ENCODE results near the gene CLEC2A. TPM values are rescaled to one million over a fixed set of nuclear protein-coding genes. Genes with fewer than 3 reads are reported as not detected.
"Not testable (repeated sequence)": the region's sequence is repeated elsewhere in the genome, so short reads cannot be mapped to it uniquely, and the experiment has no call there.

CLEC2A gene
- total RNA-seq = not detected

- ATAC-seq (no peak), DNase-seq (ENCODE audit: low spot score) (no peak)
- Mint-ChIP-seq H3K27me3 (peaks cover 0 to 11% of the 10 kb centered on the region in 2 donors), H3K27ac (no peak within 1 kb of the TSS), H3K4me1 (ENCODE audit: low read depth in 2 of 2) (peaks cover 0 to 5% of the 10 kb centered on the region in 2 donors), H3K4me3 (no peak within 1 kb of the TSS), H3K36me3 (no peaks in the 10 kb centered on the region), H3K9me3 (no peaks in the 10 kb centered on the region)
These were observed at the start of gene CLEC2A for GRCh38 chr12:9932270-9932669. Gene CLEC2A (minus strand): TSS chr12:9932370. CDS start chr12:9932329, 41 bp downstream.

- Mint-ChIP-seq H3K9me3 (no peaks in the 10 kb centered on the region), H3K27me3 (no peaks in the 10 kb centered on the region), H3K4me1 (ENCODE audit: low read depth in 2 of 2) (no peaks in the 10 kb centered on the region), H3K27ac (no peak overlapping the region), H3K4me3 (no peak overlapping the region), H3K36me3 (peaks cover 11% of the 10 kb centered on the region)
- ATAC-seq (no peak), DNase-seq (ENCODE audit: low spot score) (no peak)
These were observed 48.0 kb upstream of the CLEC2A start for GRCh38 chr12:9980126-9980525.

- H3K9me3 Mint-ChIP-seq = no peaks in the 10 kb centered on the region
- peaks cover 4 to 6% of the 10 kb centered on the region in 2 donors for H3K27me3 Mint-ChIP-seq
- no peak for ATAC-seq
- H3K36me3 Mint-ChIP-seq = peaks cover 22% of the 10 kb centered on the region
- H3K4me3 Mint-ChIP-seq = no peak overlapping the region
- H3K27ac Mint-ChIP-seq = no peak overlapping the region
- H3K4me1 Mint-ChIP-seq (ENCODE audit: low read depth in 2 of 2) = no peaks in the 10 kb centered on the region
- DNase-seq (ENCODE audit: low spot score) = no peak
These were observed 45.7 kb upstream of the CLEC2A start for GRCh38 chr12:9977916-9978315.

GRCh38 chr12:9976626-9977025 is 44.5 kb upstream of the CLEC2A start:
- H3K4me3 Mint-ChIP-seq; H3K4me1 Mint-ChIP-seq (ENCODE audit: low read depth in 2 of 2); H3K9me3 Mint-ChIP-seq; H3K27me3 Mint-ChIP-seq; DNase-seq (ENCODE audit: low spot score); ATAC-seq; H3K27ac Mint-ChIP-seq: not testable (repeated sequence)
- peaks cover 22% of the 10 kb centered on the region for H3K36me3 Mint-ChIP-seq

- ATAC-seq (no peak), DNase-seq (ENCODE audit: low spot score) (no peak)
- Mint-ChIP-seq H3K4me3 (no peak overlapping the region), H3K4me1 (ENCODE audit: low read depth in 2 of 2) (no peaks in the 10 kb centered on the region), H3K9me3 (no peaks in the 10 kb centered on the region), H3K36me3 (peaks cover 22% of the 10 kb centered on the region), H3K27ac (no peak overlapping the region), H3K27me3 (peaks cover 4 to 6% of the 10 kb centered on the region in 2 donors)
These were observed 43.4 kb upstream of the CLEC2A start for GRCh38 chr12:9975614-9976013.

GRCh38 chr12:9974731-9975130 is 42.6 kb upstream of the CLEC2A start:
- not testable (repeated sequence) for ATAC-seq; H3K27me3 Mint-ChIP-seq; H3K27ac Mint-ChIP-seq; H3K4me1 Mint-ChIP-seq (ENCODE audit: low read depth in 2 of 2); H3K4me3 Mint-ChIP-seq; H3K9me3 Mint-ChIP-seq; DNase-seq (ENCODE audit: low spot score)
- H3K36me3 Mint-ChIP-seq = peaks cover 22% of the 10 kb centered on the region

- peaks cover 4 to 6% of the 10 kb centered on the region in 2 donors for H3K27me3 Mint-ChIP-seq
- ATAC-seq = no peak
- DNase-seq (ENCODE audit: low spot score) = no peak
- no peak overlapping the region for H3K27ac Mint-ChIP-seq
- H3K4me1 Mint-ChIP-seq (ENCODE audit: low read depth in 2 of 2) = no peaks in the 10 kb centered on the region
- no peaks in the 10 kb centered on the region for H3K9me3 Mint-ChIP-seq
- H3K4me3 Mint-ChIP-seq = no peak overlapping the region
- H3K36me3 Mint-ChIP-seq = peaks cover 22% of the 10 kb centered on the region
These were observed 41.8 kb upstream of the CLEC2A start for GRCh38 chr12:9973949-9974348.

- ATAC-seq = no peak
- no peaks in the 10 kb centered on the region for H3K9me3 Mint-ChIP-seq
- no peaks in the 10 kb centered on the region for H3K4me1 Mint-ChIP-seq (ENCODE audit: low read depth in 2 of 2)
- H3K27ac Mint-ChIP-seq = no peak within 1 kb of the TSS
- DNase-seq (ENCODE audit: low spot score) = no peak
- peaks cover 4 to 6% of the 10 kb centered on the region in 2 donors for H3K27me3 Mint-ChIP-seq
- H3K4me3 Mint-ChIP-seq = no peak within 1 kb of the TSS
- H3K36me3 Mint-ChIP-seq = peaks cover 15% of the 10 kb centered on the region
These were observed 39.0 kb upstream of the CLEC2A start, which contains the start of gene CLEC12A for GRCh38 chr12:9971181-9971580. Gene CLEC12A (plus strand): TSS chr12:9971409. CDS start chr12:9971597, 188 bp downstream.

GRCh38 chr12:9969673-9970072 is 37.5 kb upstream of the CLEC2A start:
- ATAC-seq (no peak), DNase-seq (ENCODE audit: low spot score) (no peak)
- no peak overlapping the region for H3K27ac Mint-ChIP-seq
- peaks cover 4 to 6% of the 10 kb centered on the region in 2 donors for H3K27me3 Mint-ChIP-seq
- no peaks in the 10 kb centered on the region for H3K9me3 Mint-ChIP-seq
- H3K4me3 Mint-ChIP-seq = no peak overlapping the region
- H3K36me3 Mint-ChIP-seq = peaks cover 6% of the 10 kb centered on the region
- no peaks in the 10 kb centered on the region for H3K4me1 Mint-ChIP-seq (ENCODE audit: low read depth in 2 of 2)

- Mint-ChIP-seq H3K4me1 (ENCODE audit: low read depth in 2 of 2) (peaks cover 24 to 28% of the 10 kb centered on the region in 2 donors), H3K36me3 (no peaks in the 10 kb centered on the region), H3K4me3 (no peak overlapping the region), H3K27ac (no peak overlapping the region), H3K27me3 (no peaks in the 10 kb centered on the region), H3K9me3 (no peaks in the 10 kb centered on the region)
- no peak for ATAC-seq
- DNase-seq (ENCODE audit: low spot score) = no peak
These were observed 29.7 kb upstream of the CLEC2A start for GRCh38 chr12:9961901-9962300.

GRCh38 chr12:9961106-9961505 is 28.9 kb upstream of the CLEC2A start:
- DNase-seq (ENCODE audit: low spot score) (no peak), ATAC-seq (no peak)
- H3K27ac Mint-ChIP-seq = peak overlapping the region in 1 of 2 donors; percentile 12
- H3K27me3 Mint-ChIP-seq = no peaks in the 10 kb centered on the region
- H3K4me1 Mint-ChIP-seq (ENCODE audit: low read depth in 2 of 2) = peaks cover 25 to 33% of the 10 kb centered on the region in 2 donors
- H3K9me3 Mint-ChIP-seq = no peaks in the 10 kb centered on the region
- no peak overlapping the region for H3K4me3 Mint-ChIP-seq
- no peaks in the 10 kb centered on the region for H3K36me3 Mint-ChIP-seq

GRCh38 chr12:9960590-9960989 is 28.4 kb upstream of the CLEC2A start:
- ATAC-seq = no peak
- no peak for DNase-seq (ENCODE audit: low spot score)
- no peaks in the 10 kb centered on the region for H3K9me3 Mint-ChIP-seq
- peaks cover 27 to 36% of the 10 kb centered on the region in 2 donors for H3K4me1 Mint-ChIP-seq (ENCODE audit: low read depth in 2 of 2)
- H3K27ac Mint-ChIP-seq = peak overlapping the region in 1 of 2 donors; percentile 12
- no peaks in the 10 kb centered on the region for H3K36me3 Mint-ChIP-seq
- H3K4me3 Mint-ChIP-seq = no peak overlapping the region
- H3K27me3 Mint-ChIP-seq = no peaks in the 10 kb centered on the region

- Mint-ChIP-seq H3K4me1 (ENCODE audit: low read depth in 2 of 2) (peaks cover 27 to 38% of the 10 kb centered on the region in 2 donors), H3K36me3 (no peaks in the 10 kb centered on the region), H3K9me3 (no peaks in the 10 kb centered on the region), H3K27ac (peak overlapping the region; percentile 71 to 73), H3K27me3 (no peaks in the 10 kb centered on the region), H3K4me3 (peak overlapping the region; percentile 80)
- DNase-seq (ENCODE audit: low spot score) (no peak), ATAC-seq (peak in 1 of 2 donors; percentile 65)
These were observed 25.7 kb upstream of the CLEC2A start for GRCh38 chr12:9957834-9958233.

- ATAC-seq; H3K4me3 Mint-ChIP-seq; DNase-seq (ENCODE audit: low spot score); H3K27ac Mint-ChIP-seq; H3K27me3 Mint-ChIP-seq; H3K36me3 Mint-ChIP-seq; H3K9me3 Mint-ChIP-seq: not testable (repeated sequence)
- peaks cover 39 to 59% of the 10 kb centered on the region in 2 donors for H3K4me1 Mint-ChIP-seq (ENCODE audit: low read depth in 2 of 2)
These were observed 21.0 kb upstream of the CLEC2A start for GRCh38 chr12:9952954-9953729.
